ENCODE data around the gene A3GALT2. TPM values are rescaled to one million over a fixed set of nuclear protein-coding genes. Genes with fewer than 3 reads are reported as not detected.

A3GALT2 gene
- polyA plus RNA-seq, 3 donors: not detected

DNA sequence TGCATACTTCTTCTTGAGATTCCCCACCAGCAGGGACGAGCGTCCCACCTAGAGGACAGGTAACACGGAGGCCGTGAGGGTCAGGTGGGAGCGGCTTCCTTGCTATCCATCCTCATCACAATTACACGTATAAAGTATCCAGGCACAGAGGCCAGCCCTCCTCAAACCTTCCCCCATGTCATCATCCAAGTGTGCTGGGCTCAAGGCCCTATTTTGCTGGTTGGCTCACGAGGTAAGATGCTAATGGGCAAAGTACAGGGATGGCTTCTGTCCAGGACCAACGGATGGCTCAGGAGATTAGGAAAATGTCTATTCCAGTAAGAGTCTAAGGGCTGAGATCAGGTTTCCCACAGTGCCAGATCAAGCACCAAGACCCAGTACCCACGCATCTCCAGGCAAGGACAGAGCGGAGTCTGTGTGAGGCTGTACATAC lies 11.5 kb upstream of the A3GALT2 start:
- Mint-ChIP-seq H3K9me3 (no peaks in the 10 kb centered on the region), H3K4me1 (peaks cover 80% of the 10 kb centered on the region), H3K4me3 (no peak overlapping the region), H3K27ac (peak overlapping the region in 4 of 7 donors; percentile 31 to 73 (median 57)), H3K27me3 (ENCODE audit: low read depth in 3 of 3) (peaks cover 0 to 1% (median 0%) of the 10 kb centered on the region in 3 donors), H3K36me3 (peaks cover 69 to 74% of the 10 kb centered on the region in 2 donors)
- no peaks in the 10 kb centered on the region for H3K9me3 ChIP-seq (replicated peaks in 1 of 2; ENCODE audit: control insufficient read depth in 1 of 2, insufficient read depth in 1 of 2, low read length in 2 of 2)
- peaks cover 53 to 61% of the 10 kb centered on the region in 2 donors for H3K36me3 ChIP-seq (replicated peaks in 1 of 2; ENCODE audit: control insufficient read depth in 1 of 2, insufficient read depth in 2 of 2, low read length in 2 of 2)
- peaks cover 64% of the 10 kb centered on the region for H3K79me2 ChIP-seq (ENCODE audit: insufficient read depth, low read length)
- peaks cover 69 to 83% of the 10 kb centered on the region in 2 donors for H3K4me1 ChIP-seq (ENCODE audit: control insufficient read depth in 1 of 2, insufficient read depth in 2 of 2, low read length in 2 of 2)
- WGBS (ENCODE audit: insufficient coverage): 94% methylated on average over 10 of the region's 10 CpGs
- no peak overlapping the region for H3K9ac ChIP-seq (ENCODE audit: insufficient read depth, low read length, poor library complexity, severe bottlenecking)
- no peak overlapping the region for H3K4me3 ChIP-seq (replicated peaks in 1 of 3; ENCODE audit: low read depth in 2 of 3, low read length in 3 of 3)
- no peak for TF ChIP-seq CTCF (IDR thresholded peaks at IDR 0.05)
- H3K4me2 ChIP-seq (replicated peaks; ENCODE audit: extremely low read depth, low read length, poor library complexity, severe bottlenecking): no peak overlapping the region
- peaks cover 92% of the 10 kb centered on the region for H4K20me1 ChIP-seq (ENCODE audit: insufficient read depth, low read length)
- H2AFZ ChIP-seq (ENCODE audit: insufficient read depth, low read depth, low read length, poor library complexity, severe bottlenecking): no peak overlapping the region
- intact Hi-C loops (cut with micrococcal nuclease): no loop called here
- no peaks in the 10 kb centered on the region for H3K27me3 ChIP-seq (ENCODE audit: control insufficient read depth in 2 of 2, insufficient read depth in 2 of 2, low read length in 2 of 2)
- H3K27ac ChIP-seq (ENCODE audit: low read depth in 1 of 2, low read length in 2 of 2): peak overlapping the region in 1 of 2 donors; percentile 79
- no peak for DNase-seq

DNA sequence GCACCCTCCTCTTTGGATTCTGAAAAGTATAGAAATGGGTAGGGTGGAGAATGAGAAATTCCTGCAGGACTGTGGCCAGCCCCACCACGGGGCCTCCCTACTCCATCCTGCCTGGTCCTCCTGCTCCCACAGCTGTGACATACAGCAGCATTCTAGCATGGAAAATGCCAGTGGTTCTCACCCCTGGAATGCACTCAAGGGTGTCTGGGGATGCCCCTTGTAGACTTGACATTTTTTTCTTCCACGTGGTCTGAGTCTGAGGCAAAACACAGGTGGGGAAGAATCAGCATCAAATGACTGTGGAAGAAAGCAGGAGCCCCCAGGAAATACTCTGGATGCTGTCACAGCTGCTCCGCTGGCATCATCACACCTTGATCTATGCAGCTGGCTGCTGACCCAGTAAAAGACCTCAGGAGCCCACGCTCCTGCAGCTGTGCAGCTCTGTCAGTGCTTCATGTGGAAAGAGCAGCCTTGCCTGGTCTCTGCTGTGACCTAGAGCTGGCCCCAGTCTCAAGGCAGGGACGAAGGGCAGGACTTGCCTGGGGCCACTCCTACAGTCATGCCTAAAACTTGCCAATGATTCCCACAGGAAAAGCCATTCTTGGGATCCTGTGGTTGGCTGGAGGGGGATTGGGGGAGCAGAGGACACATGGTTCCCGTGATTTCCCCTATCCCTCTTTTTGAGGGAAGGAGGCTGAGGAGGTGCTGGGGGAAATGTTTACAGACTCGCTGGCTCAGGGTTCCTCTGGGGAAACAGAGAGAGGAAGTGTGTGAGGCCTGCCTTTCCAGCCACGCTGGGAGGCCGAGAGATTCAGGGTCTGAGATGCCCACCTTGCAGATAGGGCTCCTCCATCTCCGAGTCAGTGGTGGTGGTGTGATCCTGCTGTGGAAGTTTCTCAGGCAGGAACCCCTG lies 10.8 kb upstream of the A3GALT2 start:
- H3K9me3 Mint-ChIP-seq: no peaks in the 10 kb centered on the region
- H3K9me3 ChIP-seq (replicated peaks in 1 of 2; ENCODE audit: control insufficient read depth in 1 of 2, insufficient read depth in 1 of 2, low read length in 2 of 2): no peaks in the 10 kb centered on the region
- H3K4me1 Mint-ChIP-seq: peaks cover 81% of the 10 kb centered on the region
- no peak overlapping the region for H3K4me2 ChIP-seq (replicated peaks; ENCODE audit: extremely low read depth, low read length, poor library complexity, severe bottlenecking)
- peak overlapping the region in 6 of 7 donors; percentile 31 to 73 (median 48) for H3K27ac Mint-ChIP-seq
- no peak overlapping the region for H2AFZ ChIP-seq (ENCODE audit: insufficient read depth, low read depth, low read length, poor library complexity, severe bottlenecking)
- no peak for DNase-seq
- H3K36me3 Mint-ChIP-seq: peaks cover 66 to 74% of the 10 kb centered on the region in 2 donors
- peaks cover 86% of the 10 kb centered on the region for H4K20me1 ChIP-seq (ENCODE audit: insufficient read depth, low read length)
- peaks cover 57% of the 10 kb centered on the region for H3K79me2 ChIP-seq (ENCODE audit: insufficient read depth, low read length)
- no peak overlapping the region for H3K9ac ChIP-seq (ENCODE audit: insufficient read depth, low read length, poor library complexity, severe bottlenecking)
- no peak for TF ChIP-seq CTCF (IDR thresholded peaks at IDR 0.05)
- H3K4me3 Mint-ChIP-seq: no peak overlapping the region
- H3K4me3 ChIP-seq (replicated peaks in 1 of 3; ENCODE audit: low read depth in 2 of 3, low read length in 3 of 3): no peak overlapping the region
- peaks cover 0 to 1% (median 0%) of the 10 kb centered on the region in 3 donors for H3K27me3 Mint-ChIP-seq (ENCODE audit: low read depth in 3 of 3)
- peak overlapping the region in 1 of 2 donors; percentile 79 for H3K27ac ChIP-seq (ENCODE audit: low read depth in 1 of 2, low read length in 2 of 2)
- intact Hi-C loops (cut with micrococcal nuclease): no loop called here
- H3K4me1 ChIP-seq (ENCODE audit: control insufficient read depth in 1 of 2, insufficient read depth in 2 of 2, low read length in 2 of 2): peaks cover 70 to 83% of the 10 kb centered on the region in 2 donors
- 61% methylated on average over 8 of the region's 10 CpGs for WGBS (ENCODE audit: insufficient coverage)
- no peaks in the 10 kb centered on the region for H3K27me3 ChIP-seq (ENCODE audit: control insufficient read depth in 2 of 2, insufficient read depth in 2 of 2, low read length in 2 of 2)
- H3K36me3 ChIP-seq (replicated peaks in 1 of 2; ENCODE audit: control insufficient read depth in 1 of 2, insufficient read depth in 2 of 2, low read length in 2 of 2): peaks cover 53 to 61% of the 10 kb centered on the region in 2 donors

All from CD14-positive monocyte (primary cell).